ENCODE results near the gene RPS8. TPM values are rescaled to one million over a fixed set of nuclear protein-coding genes. Genes with fewer than 3 reads are reported as not detected.

RPS8 gene
- total RNA-seq, 1 donor from 2014 or later, result 1,789 TPM

- peaks cover 23% of the 10 kb centered on the region for H3K27me3 Mint-ChIP-seq (ENCODE audit: unreplicated experiment)
- peaks cover 23% of the 10 kb centered on the region for H3K36me3 Mint-ChIP-seq (ENCODE audit: low read depth, unreplicated experiment)
- H3K9me3 Mint-ChIP-seq (ENCODE audit: unreplicated experiment), result no peaks in the 10 kb centered on the region
- H3K27ac Mint-ChIP-seq (ENCODE audit: unreplicated experiment), result no peak overlapping the region
- no peak for DNase-seq (ENCODE audit: low spot score)
- TF ChIP-seq, protein P1, sequence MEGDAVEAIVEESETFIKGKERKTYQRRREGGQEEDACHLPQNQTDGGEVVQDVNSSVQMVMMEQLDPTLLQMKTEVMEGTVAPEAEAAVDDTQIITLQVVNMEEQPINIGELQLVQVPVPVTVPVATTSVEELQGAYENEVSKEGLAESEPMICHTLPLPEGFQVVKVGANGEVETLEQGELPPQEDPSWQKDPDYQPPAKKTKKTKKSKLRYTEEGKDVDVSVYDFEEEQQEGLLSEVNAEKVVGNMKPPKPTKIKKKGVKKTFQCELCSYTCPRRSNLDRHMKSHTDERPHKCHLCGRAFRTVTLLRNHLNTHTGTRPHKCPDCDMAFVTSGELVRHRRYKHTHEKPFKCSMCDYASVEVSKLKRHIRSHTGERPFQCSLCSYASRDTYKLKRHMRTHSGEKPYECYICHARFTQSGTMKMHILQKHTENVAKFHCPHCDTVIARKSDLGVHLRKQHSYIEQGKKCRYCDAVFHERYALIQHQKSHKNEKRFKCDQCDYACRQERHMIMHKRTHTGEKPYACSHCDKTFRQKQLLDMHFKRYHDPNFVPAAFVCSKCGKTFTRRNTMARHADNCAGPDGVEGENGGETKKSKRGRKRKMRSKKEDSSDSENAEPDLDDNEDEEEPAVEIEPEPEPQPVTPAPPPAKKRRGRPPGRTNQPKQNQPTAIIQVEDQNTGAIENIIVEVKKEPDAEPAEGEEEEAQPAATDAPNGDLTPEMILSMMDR (IDR thresholded peaks at IDR 0.05; ENCODE audit: unreplicated experiment), result no peak
- H3K4me3 Mint-ChIP-seq (ENCODE audit: unreplicated experiment), result peak overlapping the region; percentile 43
- peaks cover 37% of the 10 kb centered on the region for H3K4me1 Mint-ChIP-seq (ENCODE audit: unreplicated experiment)
Measured at GRCh38 chr1:44803062-44803311, 27.6 kb downstream of the RPS8 start.

GRCh38 chr1:44803312-44804095, 28.2 kb downstream of the RPS8 start:
- Mint-ChIP-seq H3K4me3 (ENCODE audit: unreplicated experiment) (peak overlapping the region; percentile 43), H3K9me3 (ENCODE audit: unreplicated experiment) (no peaks in the 10 kb centered on the region), H3K27me3 (ENCODE audit: unreplicated experiment) (peaks cover 25% of the 10 kb centered on the region), H3K36me3 (ENCODE audit: low read depth, unreplicated experiment) (peaks cover 23% of the 10 kb centered on the region), H3K27ac (ENCODE audit: unreplicated experiment) (no peak overlapping the region), H3K4me1 (ENCODE audit: unreplicated experiment) (peaks cover 42% of the 10 kb centered on the region)
- TF ChIP-seq, protein P1 (IDR thresholded peaks at IDR 0.05; ENCODE audit: unreplicated experiment), result no peak
- no peak for DNase-seq (ENCODE audit: low spot score)

DNA sequence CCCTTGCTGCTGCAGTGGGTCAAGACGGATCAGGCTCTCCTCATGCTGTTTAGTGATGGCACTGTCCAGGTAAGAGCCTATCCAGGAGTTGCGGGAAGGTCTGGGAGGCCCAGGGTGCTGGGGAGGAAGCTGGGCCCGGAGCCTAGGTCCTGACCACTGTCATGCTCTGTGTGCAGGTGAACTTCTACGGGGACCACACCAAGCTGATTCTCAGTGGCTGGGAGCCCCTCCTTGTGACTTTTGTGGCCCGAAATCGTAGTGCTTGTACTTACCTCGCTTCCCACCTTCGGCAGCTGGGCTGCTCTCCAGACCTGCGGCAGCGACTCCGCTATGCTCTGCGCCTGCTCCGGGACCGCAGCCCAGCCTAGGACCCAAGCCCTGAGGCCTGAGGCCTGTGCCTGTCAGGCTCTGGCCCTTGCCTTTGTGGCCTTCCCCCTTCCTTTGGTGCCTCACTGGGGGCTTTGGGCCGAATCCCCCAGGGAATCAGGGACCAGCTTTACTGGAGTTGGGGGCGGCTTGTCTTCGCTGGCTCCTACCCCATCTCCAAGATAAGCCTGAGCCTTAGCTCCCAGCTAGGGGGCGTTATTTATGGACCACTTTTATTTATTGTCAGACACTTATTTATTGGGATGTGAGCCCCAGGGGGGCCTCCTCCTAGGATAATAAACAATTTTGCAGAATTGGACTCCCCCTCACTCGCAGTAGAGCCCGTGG, 30.1 kb downstream of the RPS8 start:
- Mint-ChIP-seq H3K4me1 (ENCODE audit: unreplicated experiment) (peaks cover 53% of the 10 kb centered on the region), H3K27me3 (ENCODE audit: unreplicated experiment) (peaks cover 35% of the 10 kb centered on the region), H3K9me3 (ENCODE audit: unreplicated experiment) (no peaks in the 10 kb centered on the region), H3K27ac (ENCODE audit: unreplicated experiment) (peak overlapping the region; percentile 36), H3K4me3 (ENCODE audit: unreplicated experiment) (peak overlapping the region; percentile 69), H3K36me3 (ENCODE audit: low read depth, unreplicated experiment) (peaks cover 23% of the 10 kb centered on the region)
- DNase-seq (ENCODE audit: low spot score), result no peak
- TF ChIP-seq, protein P1 (IDR thresholded peaks at IDR 0.05; ENCODE audit: unreplicated experiment), result no peak

- DNase-seq (ENCODE audit: low spot score), result no peak
- Mint-ChIP-seq H3K4me1 (ENCODE audit: unreplicated experiment) (peaks cover 57% of the 10 kb centered on the region), H3K9me3 (ENCODE audit: unreplicated experiment) (no peaks in the 10 kb centered on the region), H3K4me3 (ENCODE audit: unreplicated experiment) (no peak overlapping the region), H3K27ac (ENCODE audit: unreplicated experiment) (peak overlapping the region; percentile 100), H3K36me3 (ENCODE audit: low read depth, unreplicated experiment) (peaks cover 24% of the 10 kb centered on the region), H3K27me3 (ENCODE audit: unreplicated experiment) (peaks cover 37% of the 10 kb centered on the region)
- TF ChIP-seq, protein P1 (IDR thresholded peaks at IDR 0.05; ENCODE audit: unreplicated experiment), result peak; percentile 16
Measured at GRCh38 chr1:44806025-44806703, 30.8 kb downstream of the RPS8 start.
